Stimulated activated CD4-positive, alpha-beta T cell treated with anti-CD3 and anti-CD28 coated beads, Interleukin-1b, Interleukin-23, amount 100 ng/mL, for 48 hours (primary cell): Measurements from ENCODE around the gene HK3.

Experiments
- DNase-seq: peaks from one replicate; pipeline ENCODE4 v3.0.0-alpha.2; 2020

Gene HK3

GRCh38 chr5:176847148-176847547 is 52.0 kb downstream of the HK3 start:
- DNase-seq, result no peak

- DNase-seq, result no peak
Measured at GRCh38 chr5:176846335-176847140, 52.6 kb downstream of the HK3 start.

GRCh38 chr5:176845392-176845713 is 53.8 kb downstream of the HK3 start:
- DNase-seq, result no peak

GRCh38 chr5:176844706-176845391 is 54.3 kb downstream of the HK3 start:
- DNase-seq, result no peak

- DNase-seq, result no peak
Measured at GRCh38 chr5:176844281-176844680, 54.9 kb downstream of the HK3 start.

- DNase-seq, result no peak
Measured at GRCh38 chr5:176843673-176844072, 55.5 kb downstream of the HK3 start.

- DNase-seq, result peak; percentile 72
Measured at GRCh38 chr5:176837707-176838115, 61.4 kb downstream of the HK3 start.

GRCh38 chr5:176836811-176837706 is 62.1 kb downstream of the HK3 start:
- DNase-seq, result no peak

- no peak for DNase-seq
Measured at GRCh38 chr5:176835918-176836317, 63.2 kb downstream of the HK3 start.

GRCh38 chr5:176833286-176833685 is 65.9 kb downstream of the HK3 start:
- no peak for DNase-seq

- no peak for DNase-seq
Measured at GRCh38 chr5:176832162-176832561, 67.0 kb downstream of the HK3 start.

- no peak for DNase-seq
Measured at GRCh38 chr5:176831425-176831824, 67.7 kb downstream of the HK3 start.

- no peak for DNase-seq
Measured at GRCh38 chr5:176830995-176831423, 68.1 kb downstream of the HK3 start.
